GM18873 (cell line): ENCODE results near the gene UGT1A10.
"Not testable (repeated sequence)": the region's sequence is repeated elsewhere in the genome, so short reads cannot be mapped to it uniquely, and the experiment has no call there.

Experiments used
- ATAC-seq: cut with Tn5 transposase; IDR thresholded peaks from one replicate; pipeline ENCODE4 v1.9.1; 2021; ENCODE audit warnings: mild to moderate bottlenecking, moderate library complexity, moderate number of reproducible peaks; ENCODE audit not compliant: unreplicated experiment, low FRiP score

Gene UGT1A10

DNA sequence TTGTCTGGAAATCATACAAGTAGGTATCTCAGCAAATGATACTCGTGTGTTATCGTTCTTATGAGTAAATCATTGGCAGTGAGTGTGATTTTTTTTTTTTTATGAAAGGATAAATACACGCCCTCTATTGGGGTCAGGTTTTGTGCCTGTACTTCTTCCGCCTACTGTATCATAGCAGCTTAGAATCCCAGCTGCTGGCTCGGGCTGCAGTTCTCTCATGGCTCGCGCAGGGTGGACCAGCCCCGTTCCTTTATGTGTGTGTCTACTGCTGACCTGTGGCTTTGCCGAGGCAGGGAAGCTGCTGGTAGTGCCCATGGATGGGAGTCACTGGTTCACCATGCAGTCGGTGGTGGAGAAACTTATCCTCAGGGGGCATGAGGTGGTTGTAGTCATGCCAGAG, at the start of gene UGT1A10:
Gene UGT1A10 (plus strand): TSS at position 143 of the 400 bp plus-strand sequence. CDS start 75 bp downstream, at position 218.
- ATAC-seq, result not testable (repeated sequence)

DNA sequence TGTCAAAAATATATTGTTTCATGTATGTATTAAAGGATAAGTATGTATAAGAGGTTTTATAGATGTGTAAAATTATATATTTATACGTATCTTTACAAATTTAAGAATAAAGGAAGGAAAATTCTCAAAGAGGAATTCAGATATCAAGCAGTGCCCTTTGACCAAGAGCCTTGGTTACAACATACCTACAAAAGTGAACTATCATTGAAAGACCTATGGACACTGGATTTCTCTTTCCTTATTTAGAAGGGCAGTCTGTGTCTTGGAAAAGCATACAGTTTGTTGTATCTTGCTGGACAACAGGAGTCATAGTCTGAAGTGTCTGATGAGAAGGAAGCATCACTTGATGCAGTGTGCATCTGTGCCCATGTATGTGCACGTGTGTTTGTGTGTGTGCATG, 47.8 kb upstream of the UGT1A10 start:
- no peak for ATAC-seq

DNA sequence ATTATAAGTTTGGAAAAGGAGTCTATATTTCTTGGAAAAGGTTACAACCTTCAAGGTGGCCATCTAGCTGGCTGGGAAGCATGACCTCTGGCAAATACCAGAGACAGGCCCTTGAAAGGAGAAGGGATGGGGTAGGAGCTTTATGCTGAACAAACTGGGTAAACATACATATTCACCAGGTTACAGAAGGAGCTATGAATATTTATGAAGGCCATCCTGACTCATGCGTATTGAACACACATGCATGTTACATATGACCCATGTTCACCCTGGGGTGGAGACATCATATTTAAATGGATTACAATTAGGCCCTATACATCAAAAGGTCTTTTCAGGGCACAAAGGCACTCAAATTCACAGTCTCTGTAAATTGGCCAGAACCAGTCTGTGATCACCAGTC, 43.5 kb upstream of the UGT1A10 start:
- ATAC-seq, result not testable (repeated sequence)

DNA sequence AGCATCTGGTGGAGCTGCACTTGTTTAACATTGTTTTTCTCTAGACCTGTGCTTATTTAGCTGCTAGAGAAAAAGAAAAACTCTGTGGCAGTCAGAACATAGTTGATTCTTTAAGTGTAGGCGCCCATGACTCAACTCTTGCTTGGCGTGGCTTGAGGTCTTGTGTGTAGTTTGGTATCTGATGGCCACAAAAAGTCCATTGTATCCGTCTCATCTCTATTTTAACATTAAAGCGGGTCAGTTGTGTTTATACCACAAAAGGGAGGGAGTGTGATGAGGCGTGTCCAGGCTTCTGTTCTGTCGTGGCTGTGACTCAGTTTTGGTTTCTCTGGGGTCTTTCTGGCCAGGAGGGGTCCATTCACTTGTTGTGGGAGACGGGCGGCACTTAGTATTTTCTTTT, 43.0 kb upstream of the UGT1A10 start:
- no peak for ATAC-seq

DNA sequence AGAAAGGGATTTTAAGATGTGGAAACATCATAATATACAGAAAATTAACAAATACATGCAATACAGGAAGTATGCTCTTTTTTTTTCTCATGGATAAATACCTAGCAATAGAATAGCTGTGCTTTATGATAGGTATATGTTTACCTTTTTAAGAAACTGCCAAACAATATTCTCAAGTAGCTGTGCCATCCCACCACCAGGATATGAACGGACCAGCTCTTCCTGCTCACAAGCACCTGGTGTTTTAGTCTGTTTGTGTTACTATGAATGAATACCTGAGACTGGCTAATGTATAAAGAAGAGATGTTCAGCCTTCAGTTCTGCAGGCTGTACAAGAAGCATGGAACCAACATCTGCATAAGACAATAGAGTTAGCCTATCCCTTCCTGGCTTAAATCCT, 38.7 kb upstream of the UGT1A10 start:
- no peak for ATAC-seq

DNA sequence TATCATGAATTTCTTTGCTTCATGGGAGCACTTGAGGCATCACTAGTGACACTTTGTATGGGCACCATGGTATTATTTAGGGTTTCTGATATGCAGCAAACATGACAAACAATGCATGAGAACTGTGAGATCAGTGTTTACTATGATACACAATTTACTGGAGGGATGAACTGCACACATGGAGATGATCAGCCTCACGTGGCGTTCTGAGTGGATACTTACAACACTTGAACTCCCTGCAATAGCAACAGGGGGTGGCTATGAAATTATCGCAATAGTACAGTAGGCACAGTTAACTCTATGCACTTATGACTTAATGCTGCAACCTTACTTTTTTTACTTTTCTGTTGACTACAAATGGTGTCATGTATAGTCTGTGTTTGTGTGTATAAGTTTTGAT, 37.3 kb upstream of the UGT1A10 start:
- ATAC-seq, result no peak

DNA sequence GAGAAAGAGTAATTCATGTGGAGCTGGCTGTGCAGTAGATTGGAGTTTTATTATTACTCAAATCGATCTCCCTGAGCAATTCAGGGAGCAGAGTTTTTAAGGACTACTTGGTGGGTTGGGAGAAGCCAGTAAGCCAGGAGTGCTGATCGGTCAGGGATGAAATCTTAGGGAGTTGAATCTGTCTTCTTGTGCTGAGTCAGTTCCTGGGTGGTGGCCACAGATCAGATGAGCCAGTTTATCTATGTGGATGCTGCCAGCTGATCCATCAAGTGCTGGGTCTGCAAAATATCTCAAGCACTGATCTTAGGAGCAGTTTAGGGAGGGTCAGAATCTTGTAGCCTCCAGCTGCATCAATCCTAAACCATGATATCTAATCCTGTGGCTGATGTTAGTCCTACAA, 35.9 kb upstream of the UGT1A10 start:
- ATAC-seq, result no peak

DNA sequence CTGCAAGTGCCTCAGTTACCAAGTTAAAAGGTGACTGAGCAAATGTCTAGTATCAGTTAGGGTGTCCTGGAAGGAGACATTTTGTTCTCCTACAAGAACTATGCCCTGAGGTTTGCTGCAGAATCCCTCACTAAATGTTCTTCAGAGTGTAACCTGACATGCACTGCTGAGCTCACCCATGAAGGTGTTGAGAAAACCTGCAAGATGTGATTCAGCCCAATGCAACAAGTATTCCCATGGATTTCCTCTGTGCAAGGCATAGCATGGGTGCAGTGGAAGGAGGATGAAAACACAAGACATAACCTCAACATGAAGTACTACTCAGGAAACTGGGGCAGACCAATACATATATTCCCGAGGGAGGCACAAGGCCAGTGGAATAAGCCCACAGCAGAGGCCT, 34.2 kb upstream of the UGT1A10 start:
- ATAC-seq, result no peak

DNA sequence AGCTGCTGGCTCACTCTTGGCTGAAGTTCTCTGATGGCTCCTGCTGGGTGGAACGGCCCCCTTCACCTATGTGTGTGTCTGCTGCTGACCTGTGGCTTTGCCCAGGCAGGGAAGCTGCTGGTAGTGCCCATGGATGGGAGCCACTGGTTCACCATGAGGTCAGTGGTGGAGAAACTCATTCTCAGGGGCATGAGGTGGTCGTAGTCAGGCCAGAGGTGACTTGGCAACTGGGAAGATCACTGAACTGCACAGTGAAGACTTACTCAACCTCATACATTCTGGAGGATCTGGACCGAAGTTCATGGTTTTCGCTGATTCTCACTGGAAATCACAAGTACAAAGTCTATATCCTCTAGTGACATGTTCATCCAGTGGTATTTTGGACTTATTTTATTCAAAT, 32.7 kb upstream of the UGT1A10 start:
- ATAC-seq, result no peak

DNA sequence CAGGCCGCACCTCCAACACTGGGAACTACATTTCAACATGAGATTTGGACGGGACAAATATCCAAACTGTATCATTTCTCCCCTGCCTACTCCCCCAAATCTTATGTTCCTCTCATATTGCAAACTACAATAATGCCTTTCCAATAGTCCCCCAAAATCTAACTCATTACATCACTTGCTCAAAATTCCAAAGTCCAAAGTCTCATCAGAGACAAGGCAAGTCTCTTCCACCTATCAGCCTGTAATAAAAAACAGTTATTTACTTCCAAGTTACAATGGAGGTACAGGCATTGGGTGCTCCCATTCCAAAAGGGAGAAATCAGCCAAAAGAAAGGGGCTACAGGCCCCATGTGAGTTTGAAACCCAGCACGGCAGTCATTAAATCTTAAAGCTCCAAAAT, 31.4 kb upstream of the UGT1A10 start:
- ATAC-seq, result no peak

DNA sequence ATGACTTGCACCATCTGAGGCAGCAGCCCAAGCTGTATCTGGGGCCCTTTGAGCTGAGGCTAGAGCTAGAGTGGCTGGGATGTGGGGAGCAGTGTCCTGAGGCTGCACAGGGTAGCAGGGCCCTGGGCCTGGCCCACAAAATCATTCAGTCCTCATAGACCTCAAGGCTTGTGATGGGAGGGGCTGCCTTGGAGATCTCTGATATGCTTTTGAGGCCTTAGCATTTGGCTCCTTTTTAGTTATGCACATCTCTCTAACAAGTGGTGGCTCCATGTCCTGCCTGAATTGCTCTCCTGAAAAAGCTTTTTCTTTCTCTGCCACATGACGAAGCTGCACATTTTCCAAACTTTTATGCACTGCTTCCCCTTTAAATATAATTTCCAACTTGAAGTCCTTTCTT, 30.6 kb upstream of the UGT1A10 start:
- ATAC-seq, result no peak

DNA sequence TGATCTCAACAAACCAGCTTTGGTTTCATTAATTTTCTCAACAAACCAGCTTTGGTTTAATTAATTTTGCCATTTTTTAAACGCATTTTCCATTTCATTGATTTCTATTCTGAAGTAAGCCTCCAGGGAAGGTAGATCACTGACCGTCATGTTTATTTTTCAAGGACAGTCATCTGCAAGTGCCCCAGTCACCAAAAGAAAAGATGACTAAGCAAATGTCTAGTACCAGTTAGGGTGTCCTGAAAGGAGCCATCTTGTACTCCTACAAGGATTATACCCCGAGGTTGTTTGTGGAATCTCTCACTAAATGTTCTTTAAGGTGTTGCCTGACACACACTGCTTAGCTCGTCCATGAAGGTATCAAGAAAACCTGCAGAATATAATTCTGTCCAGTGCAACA, 25.0 kb upstream of the UGT1A10 start:
- no peak for ATAC-seq

DNA sequence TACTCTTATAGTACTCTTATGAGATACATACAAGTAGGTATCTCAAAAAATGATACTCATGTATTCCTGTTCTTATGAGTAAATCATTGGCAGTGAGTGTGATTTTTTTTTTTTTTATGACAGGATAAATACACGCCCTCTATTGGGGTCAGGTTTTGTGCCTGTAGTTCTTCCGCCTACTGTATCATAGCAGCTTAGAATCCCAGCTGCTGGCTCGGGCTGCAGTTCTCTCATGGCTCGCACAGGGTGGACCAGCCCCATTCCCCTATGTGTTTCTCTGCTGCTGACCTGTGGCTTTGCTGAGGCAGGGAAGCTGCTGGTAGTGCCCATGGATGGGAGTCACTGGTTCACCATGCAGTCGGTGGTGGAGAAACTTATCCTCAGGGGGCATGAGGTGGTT, 18.8 kb upstream of the UGT1A10 start, which contains the start of gene UGT1A8:
Gene UGT1A8 (plus strand): TSS at position 158 of the 400 bp plus-strand sequence. CDS start 75 bp downstream, at position 233.
- ATAC-seq, result not testable (repeated sequence)

DNA sequence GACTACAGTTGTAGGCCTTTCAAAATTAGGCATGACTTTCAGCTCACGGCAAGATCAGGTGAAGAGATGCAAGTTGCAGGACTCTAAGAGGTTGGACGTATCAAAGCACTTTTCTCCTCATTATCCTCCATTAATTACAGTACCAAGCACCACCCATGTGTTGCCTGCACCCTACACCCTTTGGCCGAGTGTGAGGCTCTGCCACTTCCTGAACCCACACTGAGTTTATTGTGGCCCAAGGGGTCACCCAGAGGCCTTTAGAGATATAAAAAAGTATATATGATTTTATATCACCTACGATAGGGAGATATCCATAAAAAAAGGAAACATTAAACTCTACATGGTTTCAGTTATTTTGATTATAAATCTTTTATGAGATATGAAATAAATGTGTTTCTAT, 16.0 kb upstream of the UGT1A10 start:
- no peak for ATAC-seq

DNA sequence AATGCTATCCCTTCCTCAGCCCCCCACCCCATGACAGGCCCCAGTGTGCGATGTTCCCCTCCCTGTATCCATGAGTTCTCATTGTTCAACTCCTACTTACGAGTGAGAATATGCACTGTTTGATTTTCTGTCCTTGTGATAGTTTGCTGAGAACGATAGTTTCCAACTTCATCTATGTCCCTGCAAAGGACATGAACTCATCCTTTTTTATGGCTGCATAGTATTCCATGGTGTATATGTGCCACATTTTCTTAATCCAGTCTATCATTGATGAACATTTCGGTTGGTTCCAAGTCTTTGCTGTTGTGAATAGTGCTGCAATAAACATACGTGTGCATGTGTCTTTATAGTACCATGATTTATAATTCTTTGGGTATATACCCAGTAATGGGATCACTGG, 14.4 kb upstream of the UGT1A10 start:
- ATAC-seq, result not testable (repeated sequence)

DNA sequence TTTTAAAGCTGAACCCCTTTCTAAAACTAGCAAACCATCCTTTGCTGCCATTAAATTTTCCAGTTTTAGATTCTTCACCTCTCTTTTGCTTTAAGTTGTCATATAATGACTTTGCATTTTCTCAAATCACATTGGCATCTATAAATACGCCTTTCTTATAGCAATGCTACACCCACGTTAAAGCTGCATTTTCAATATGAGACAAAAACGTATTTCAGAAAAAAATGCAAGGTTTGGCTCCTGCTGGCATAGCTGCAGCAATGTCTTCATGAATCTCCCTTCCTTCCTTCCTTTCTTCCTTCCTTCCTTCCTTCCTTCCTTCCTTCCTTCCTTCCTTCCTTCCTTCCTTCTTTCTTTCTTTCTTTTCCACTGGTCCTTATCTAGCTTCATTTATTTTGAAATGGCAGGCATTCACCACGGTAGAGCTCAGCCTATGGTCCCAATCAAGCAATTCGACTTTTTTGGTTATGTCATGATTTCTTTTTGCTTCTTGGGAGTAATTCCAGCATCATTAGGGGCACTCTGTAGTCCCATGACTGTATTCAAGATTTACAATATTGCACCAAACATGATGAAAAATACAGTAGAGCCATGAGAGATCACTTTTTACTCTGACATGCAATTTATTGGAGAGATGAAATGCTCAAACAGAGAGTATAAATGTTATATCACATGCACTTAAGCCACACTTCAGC, 8.8 kb upstream of the UGT1A10 start:
- ATAC-seq, result no peak

DNA sequence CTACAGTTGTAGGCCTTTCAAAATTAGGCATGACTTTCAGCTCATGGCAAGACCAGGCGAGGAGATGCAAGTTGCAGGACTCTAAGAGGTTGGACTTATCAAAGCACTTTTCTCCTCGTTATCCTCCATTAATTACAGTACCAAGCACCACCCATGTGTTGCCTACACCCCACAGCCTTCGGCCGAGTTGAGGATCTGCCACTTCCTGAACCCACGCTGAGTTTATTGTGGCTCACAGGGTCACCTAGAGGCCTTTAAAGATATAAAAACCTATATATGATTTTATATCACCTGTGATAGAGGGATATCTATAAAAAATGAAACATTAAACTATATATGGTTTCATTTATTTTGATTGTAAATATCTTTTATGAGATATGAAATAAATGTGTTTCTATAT, 2.6 kb downstream of the UGT1A10 start:
- ATAC-seq, result no peak

DNA sequence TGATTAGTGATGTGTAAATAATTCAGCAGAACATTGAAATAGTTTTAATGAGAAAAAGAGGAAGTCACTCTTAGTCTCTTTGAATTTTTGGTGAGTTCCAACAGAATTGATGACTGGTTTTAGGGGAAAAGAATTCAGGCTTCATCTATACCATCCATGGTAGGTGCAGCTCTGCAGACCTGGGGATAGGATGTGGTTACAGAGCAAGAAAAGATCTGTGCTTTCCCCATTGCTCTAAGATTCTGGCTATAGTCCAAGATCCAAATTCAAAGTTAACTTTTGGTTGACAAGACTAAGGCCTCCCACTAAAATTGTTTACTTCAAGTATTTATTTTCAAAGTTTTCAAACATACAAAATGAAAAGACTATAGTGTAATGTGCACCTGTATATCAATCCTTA, 3.6 kb downstream of the UGT1A10 start:
- no peak for ATAC-seq

DNA sequence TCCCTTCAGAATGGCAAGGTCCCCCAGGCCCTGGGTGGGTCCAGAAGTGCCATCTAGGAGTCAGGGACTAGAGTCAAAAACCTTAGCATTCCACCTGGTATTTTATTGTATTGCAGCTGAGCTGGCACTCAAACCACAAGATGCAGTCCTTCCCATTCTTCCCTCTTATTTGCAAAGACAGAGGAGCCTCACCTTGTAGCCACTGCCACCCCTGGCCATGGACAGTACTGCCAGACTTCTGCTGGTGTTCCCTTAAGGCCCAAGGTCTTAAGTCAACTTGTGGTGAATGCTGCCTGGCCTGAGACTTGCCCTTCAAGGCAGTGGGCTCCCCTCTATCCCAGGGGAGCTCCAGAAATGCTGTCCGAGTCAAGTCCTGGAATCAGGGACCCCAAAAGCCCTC, 6.9 kb downstream of the UGT1A10 start:
- no peak for ATAC-seq

DNA sequence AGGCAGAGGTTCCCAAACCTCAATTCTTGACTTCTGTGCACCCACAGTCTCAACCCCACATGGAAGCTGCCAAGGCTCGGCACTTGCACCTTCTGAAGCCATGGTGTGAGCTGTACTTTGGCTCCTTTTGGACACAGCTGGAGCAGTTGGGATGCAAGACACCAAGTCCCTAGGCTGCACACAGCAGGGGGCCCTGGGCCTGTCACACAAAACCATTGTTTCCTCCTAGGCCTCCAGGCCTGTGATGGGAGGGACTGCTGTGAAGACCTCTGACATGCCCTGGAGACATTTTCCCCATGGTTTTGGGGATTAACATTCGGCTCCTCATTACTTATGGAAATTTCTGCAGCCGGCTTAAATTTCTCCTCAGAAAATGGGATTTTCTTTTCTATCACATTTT, 9.8 kb downstream of the UGT1A10 start:
- ATAC-seq, result not testable (repeated sequence)

DNA sequence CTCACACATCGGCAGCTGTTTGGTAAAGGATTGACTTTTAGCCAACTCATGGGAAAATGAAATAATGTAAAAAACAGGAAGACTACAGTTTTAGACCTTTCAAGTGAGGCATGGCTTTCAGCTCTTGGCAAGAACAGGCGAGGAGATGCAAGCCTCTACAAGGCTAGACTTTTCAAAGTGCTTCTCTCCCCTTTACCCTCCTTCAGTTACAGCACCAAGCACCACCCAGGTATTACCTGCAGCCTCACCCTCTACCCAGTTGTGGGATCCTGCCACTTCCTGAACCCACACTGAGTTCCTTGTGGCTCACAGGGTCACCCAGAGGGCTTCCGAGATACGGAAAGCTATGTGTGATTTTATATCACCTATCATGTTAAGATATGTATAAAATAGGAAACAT, 14.7 kb downstream of the UGT1A10 start:
- no peak for ATAC-seq

DNA sequence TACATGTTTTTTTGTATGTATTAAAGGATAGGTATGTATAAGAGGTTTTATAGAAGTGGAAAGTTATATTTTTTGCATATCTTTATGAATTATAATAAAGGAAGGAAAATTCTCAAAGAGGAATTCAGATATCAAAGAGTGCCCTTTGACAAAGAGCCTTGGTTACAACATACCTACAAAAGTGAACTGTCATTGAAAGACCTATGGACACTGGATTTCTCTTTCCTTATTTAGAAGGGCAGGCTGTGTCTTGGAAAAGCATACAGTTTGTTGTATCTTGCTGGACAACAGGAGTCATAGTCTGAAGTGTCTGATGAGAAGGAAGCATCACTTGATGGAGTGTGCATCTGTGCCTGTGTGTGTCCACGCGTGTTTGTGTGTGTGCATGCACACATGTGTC, 15.2 kb downstream of the UGT1A10 start:
- ATAC-seq, result no peak

DNA sequence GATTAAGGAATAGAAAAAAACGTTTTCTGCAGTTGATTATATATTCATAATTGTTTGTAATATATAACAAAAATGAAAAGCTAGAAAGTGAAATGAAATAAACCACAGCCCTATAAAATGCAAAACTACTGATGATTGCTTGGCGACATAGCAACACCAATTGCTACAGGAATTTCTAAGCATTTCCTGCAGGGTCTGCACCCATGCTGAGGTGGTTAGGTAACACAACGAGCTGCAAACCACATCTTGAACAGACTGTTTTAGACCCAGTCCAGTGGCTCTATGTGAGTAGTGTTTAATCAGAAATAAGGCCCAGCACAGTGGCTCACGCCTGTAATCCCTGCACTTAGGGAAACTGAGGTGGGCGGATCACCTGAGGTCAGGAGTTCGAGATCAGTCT, 18.3 kb downstream of the UGT1A10 start:
- ATAC-seq, result no peak
